Measurements from ENCODE around the gene AK5.

GRCh38 chr1:77349275-77349674, 67.5 kb downstream of the AK5 start:
- TF ChIP-seq CTCF (IDR thresholded peaks at IDR 0.05; ENCODE audit: low read depth, low read length) (no peak), POLR2A (IDR thresholded peaks at IDR 0.05; ENCODE audit: extremely low read depth, insufficient read length) (no peak), MYC (IDR thresholded peaks at IDR 0.05; ENCODE audit: low read depth, low read length) (no peak)

All from NB4 (cell line).